ENCODE data around the gene SERPINA10.
"Not testable (repeated sequence)": the region's sequence is repeated elsewhere in the genome, so short reads cannot be mapped to it uniquely, and the experiment has no call there.

The SERPINA10 gene

DNA sequence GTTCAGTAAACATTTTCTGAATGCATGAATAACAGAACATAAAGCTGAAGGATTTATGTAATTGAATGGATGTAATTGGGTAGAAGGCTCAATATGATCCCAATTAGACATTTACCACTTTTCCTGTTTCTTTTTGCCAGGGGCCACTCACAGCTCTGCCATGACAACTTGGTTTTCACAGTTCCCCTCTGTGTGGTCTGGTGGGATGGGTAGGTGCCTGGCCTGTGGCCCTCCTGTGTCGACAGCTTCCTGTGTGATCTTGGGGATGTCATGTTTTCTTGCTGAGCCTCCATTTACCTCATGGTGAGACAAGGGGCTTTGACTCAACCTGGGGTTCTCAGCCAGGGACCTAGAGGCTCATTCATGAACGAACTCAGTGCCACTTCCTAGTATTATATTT lies 12.6 kb upstream of the SERPINA10 start:
- DNase-seq = no peak
- no peak for TF ChIP-seq POLR2A (IDR thresholded peaks at IDR 0.05; ENCODE audit: low read length)

DNA sequence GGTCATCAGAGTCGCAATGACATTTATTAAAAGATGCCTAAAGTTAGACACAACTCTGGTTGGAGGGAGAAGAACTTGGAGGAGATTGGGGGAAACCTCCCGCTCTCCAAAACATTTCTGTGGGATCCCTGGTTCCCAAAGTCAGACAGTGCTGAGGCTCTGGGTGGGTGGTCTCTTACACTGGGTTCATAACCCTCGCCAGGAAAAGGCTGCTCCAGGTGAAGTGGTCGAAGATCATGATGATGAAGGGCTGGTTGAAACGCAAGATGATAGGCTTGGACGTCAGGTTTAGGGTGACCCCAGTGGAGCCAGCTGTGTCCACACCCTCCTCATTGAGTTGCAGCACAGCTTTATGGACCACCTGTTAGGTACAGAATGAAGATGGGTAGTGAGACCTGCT lies 11.2 kb upstream of the SERPINA10 start:
- no peak for DNase-seq

DNA sequence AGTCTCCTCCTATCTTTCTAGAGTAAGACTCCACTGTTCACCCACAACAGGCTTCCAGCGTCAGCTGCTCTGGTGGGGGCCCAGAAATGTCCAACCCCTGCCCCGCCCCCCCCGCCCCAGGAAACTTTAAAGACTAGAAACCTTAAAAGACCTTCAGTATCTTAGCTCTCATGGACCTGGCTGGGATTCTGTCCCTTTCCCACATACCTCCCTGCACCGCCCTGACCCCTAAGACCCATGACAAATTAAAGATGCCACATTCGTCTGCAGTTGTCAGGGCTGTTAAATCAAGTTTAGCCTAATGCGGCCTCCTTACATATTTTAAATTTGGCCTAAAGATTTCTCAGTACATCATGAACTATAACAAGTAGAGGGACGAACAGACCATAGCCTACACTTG lies 10.0 kb upstream of the SERPINA10 start:
- DNase-seq = no peak
- TF ChIP-seq POLR2A (IDR thresholded peaks at IDR 0.05; ENCODE audit: low read length) (no peak), GATA1 (IDR thresholded peaks at IDR 0.05; ENCODE audit: low read depth, low read length) (no peak)

More for the DNA sequence above, 11.2 kb upstream of the SERPINA10 start:
- no peak for TF ChIP-seq GATA1 (IDR thresholded peaks at IDR 0.05; ENCODE audit: low read depth, low read length)
- no peak for TF ChIP-seq POLR2A (IDR thresholded peaks at IDR 0.05; ENCODE audit: low read length)

DNA sequence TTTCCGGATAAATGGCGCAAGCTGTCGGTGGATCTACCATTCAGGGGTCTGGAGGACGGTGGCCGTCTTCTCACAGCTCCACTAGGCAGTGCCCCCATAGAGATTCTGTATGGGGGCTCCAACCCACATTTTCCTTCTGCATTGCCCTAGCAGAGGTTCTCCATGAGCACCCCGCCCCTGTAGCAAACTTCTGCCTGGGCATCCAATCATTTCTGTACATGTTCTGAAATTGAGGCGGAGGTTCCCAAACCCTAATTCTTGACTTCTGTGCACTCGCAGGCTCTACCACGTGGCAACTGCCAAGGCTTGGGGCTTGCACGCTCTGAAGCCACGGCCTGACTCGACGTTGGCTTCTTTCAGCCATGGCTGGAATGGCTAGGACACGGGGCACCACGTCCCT lies 5.1 kb upstream of the SERPINA10 start:
- no peak for DNase-seq
- TF ChIP-seq POLR2A (IDR thresholded peaks at IDR 0.05; ENCODE audit: low read length) (no peak), GATA1 (IDR thresholded peaks at IDR 0.05; ENCODE audit: low read depth, low read length) (no peak)

DNA sequence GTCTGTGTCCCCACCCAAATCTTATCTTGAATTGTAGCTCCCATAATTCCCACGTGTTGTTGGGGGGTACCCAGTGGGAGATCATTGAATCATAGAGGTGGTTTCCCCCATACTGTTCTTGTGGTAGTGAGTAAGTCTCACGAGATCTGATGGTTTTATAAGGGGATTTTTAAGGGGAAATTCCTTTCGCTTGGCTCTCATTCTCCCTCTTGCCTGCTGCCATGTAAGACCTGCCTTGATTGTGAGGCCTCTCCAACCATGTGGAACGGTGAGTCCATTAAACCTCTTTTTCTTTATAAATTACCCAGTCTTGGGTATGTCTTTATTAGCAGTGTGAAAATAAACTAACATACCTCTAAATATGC lies 3.1 kb upstream of the SERPINA10 start:
- not testable (repeated sequence) for DNase-seq

DNA sequence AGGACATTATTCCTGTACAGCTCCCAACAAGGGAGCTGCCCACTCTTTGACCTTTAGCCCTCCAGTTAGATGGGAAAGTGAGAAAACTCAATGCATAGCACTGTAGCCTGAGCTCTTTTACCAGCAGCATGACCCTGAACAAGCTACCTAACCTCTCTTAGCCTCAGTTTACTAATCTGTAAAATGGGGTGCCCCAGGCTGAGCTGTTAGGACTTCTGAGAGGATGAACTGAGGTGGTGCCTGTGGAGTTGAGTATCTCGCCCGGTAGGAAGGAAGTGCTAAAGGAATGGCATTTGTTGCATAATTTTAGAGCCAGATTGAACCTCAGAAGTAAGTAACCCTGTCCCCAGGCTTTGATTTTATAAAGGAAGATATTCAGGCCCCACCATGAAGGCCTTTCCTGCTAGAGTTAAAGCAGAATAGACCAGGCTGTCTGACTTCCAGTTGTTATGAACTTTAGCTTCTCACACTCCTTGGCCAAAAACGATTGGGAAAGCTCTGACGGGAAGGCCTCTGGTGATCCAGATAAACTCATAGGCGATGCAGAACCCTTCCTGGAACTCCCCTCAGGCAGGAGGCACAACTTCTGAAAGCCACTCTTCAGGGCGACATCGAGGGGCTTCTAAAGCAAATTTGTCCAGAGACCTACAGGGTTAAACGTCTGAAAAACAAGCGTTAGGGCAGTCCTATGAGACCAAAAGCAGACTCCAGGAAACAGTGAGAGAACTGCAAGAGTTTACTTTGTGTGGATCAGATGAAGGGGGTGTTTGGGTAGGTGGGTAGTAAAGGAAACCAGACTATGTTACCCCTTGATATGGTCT lies 2.5 kb upstream of the SERPINA10 start:
- no peak for DNase-seq
- TF ChIP-seq GATA1 (IDR thresholded peaks at IDR 0.05; ENCODE audit: low read depth, low read length) = no peak

DNA sequence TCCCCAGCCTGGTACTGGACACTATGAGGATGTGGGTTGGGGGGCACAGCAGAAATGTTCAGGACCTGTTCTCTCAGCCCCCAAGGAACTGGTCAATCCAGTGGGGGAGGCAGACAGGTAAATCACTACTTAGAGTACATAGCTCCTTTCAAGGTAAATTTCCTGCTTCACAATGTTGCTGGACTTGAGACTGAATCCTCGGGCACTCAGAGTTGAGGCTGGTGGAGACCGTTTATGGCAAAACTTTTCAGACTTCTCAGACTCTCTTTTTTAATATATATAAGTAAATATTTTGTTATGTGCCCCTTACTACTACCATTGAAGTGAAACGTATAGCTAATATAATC lies 483 bp upstream of the SERPINA10 start:
- TF ChIP-seq GATA1 (IDR thresholded peaks at IDR 0.05; ENCODE audit: low read depth, low read length) (no peak), POLR2A (IDR thresholded peaks at IDR 0.05; ENCODE audit: low read length) (no peak)
- DNase-seq = no peak

DNA sequence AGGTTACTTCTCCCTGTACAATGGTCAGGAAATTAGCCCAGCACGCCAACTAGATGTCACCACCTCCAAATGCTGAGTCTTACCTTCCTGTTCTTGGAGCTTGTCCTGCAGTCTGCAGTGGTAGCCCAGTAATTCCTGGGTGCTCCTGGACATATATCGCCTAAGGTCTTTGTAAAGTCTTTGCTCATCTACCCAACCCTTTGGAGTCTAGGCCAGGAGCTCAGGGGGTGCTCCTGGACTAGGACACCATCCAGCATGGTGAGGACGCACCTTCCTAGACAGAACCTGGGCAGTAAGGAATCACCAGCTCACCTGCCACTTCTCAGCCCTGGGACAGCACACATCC lies 569 bp downstream of the SERPINA10 start:
- TF ChIP-seq POLR2A (IDR thresholded peaks at IDR 0.05; ENCODE audit: low read length) (no peak), GATA1 (IDR thresholded peaks at IDR 0.05; ENCODE audit: low read depth, low read length) (no peak)

DNA sequence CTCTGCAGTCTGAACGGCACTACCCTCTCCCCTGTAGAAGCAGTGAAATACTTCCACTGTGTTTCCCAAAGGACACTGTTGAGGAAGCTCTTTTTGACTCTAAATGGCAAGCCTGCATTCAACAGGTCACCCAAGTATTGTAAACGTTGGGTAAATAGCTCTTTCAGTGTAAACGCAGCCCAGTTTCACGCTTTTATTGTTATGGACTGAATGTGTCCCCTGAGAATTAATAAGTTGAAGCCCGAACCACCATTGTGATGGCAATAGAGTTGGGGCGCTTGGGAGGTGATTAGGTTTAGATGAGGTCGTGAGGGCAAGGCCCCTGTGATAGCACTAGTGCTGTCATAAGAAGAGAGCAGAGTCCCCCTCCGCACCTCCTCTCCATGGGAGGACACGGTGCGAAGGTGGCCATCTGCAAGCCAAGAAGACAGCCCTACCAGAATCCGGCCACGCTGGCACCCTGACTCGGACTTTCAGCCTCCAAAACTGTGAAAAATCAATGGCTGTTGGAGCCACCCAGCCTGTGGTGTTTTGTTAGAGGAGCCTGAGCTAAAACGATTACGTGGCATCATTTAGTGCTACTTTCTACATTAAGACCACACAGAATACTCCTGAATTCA lies 1.1 kb downstream of the SERPINA10 start:
- TF ChIP-seq POLR2A (IDR thresholded peaks at IDR 0.05; ENCODE audit: low read length) (no peak), GATA1 (IDR thresholded peaks at IDR 0.05; ENCODE audit: low read depth, low read length) (no peak)

More for the DNA sequence above, 569 bp downstream of the SERPINA10 start:
- DNase-seq = no peak

DNA sequence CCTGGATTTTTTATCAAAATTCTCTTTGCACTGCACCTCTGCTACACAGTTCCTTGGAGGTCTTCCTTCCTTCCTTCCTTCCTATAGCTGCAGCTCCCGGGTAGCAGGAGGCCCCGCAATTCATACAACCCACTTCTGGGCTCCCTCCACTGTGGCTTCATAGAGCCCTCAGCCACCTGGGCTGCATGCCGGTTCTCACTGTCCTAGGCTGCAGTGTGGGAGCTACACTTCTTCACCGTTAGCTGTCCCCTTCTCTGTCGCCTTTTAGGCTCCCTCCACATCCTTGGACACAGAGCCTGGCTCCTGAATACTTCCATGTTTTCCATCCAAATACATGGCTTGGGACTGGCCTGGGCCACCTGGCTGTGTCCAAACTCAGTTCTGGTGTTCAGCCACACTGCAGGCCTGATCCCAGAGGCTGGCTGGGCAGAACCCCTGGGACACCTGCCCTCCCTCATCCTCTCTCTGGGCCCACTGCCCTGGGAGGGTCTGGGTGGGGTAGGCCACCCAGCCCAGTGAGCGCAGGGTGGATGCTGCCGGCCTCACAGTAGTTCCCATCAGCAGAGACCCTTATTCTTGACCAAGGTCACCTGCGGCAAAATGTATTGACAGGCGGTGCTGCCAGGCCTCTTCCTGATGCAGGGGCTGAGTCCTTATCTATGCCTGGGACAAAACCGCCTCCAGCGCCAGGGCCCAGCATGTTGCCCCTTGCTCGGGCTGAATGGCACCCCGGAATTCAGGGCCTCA lies 1.7 kb downstream of the SERPINA10 start:
- no peak for DNase-seq
- TF ChIP-seq POLR2A (IDR thresholded peaks at IDR 0.05; ENCODE audit: low read length) = no peak
- TF ChIP-seq GATA1 (IDR thresholded peaks at IDR 0.05; ENCODE audit: low read depth, low read length) = no peak

More for the DNA sequence above, 1.1 kb downstream of the SERPINA10 start:
- no peak for DNase-seq

DNA sequence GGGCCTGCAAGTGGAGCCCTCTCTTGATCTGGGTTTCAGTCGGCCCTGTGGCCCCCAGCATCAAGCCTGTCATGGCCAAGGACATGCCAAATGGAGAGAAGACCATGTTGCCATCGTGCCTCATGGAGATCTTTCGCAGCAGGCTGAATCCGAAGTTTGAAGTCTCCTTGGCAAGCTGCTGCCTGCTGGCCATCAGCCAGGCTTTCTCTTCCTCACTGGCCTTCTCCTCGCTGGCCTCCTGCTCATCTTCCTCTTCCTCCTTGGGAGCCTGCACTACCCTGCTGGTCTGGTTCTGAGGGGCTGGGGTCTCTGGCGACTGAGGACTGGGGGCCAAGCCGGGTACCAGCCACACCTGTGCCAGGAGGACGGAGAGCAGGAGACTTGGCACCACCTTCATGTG lies 2.9 kb downstream of the SERPINA10 start:
- TF ChIP-seq GATA1 (IDR thresholded peaks at IDR 0.05; ENCODE audit: low read depth, low read length) (no peak), POLR2A (IDR thresholded peaks at IDR 0.05; ENCODE audit: low read length) (no peak)
- no peak for DNase-seq

DNA sequence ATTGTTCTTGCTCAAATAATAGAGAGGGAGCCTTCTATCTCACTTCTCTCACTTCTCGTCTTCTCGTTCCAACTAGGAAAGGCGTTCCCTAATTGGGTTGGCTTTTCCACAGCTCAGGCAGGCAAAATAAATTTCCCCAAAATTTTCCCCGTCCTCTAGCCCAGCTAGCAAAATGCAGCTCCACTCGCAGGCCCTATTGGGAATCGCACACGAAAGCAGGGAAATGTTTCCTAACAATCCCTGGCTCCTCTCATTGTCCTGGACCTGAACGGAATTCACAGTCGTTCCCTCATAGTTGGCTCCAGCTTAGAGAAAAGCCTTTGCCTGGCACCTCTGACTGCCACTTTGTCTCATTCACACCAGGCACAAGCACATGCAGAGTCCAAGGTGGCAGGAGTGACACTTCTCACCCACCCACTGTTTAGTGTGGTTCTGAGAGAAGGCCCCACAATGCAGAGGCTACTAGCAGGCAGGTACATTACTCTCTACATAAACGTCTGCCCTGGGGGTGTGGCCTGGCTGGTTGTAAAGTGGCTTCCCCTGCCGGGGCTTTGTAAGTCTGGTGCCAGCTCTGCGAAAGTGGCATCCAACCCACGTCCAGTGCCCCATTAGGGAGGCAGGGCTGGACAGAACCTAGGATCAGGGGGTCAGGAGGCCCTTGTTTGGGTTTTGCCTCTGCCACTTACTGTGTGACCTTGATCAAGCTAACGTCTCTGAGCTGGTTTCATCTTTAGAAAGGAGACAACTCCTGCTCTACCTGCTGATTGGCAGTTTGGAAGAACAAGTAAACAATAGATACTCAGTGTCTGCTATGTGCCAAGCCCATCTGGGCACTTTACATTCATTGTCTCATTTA lies 4.2 kb downstream of the SERPINA10 start:
- no peak for DNase-seq
- TF ChIP-seq POLR2A (IDR thresholded peaks at IDR 0.05; ENCODE audit: low read length) (no peak), GATA1 (IDR thresholded peaks at IDR 0.05; ENCODE audit: low read depth, low read length) (no peak)

DNA sequence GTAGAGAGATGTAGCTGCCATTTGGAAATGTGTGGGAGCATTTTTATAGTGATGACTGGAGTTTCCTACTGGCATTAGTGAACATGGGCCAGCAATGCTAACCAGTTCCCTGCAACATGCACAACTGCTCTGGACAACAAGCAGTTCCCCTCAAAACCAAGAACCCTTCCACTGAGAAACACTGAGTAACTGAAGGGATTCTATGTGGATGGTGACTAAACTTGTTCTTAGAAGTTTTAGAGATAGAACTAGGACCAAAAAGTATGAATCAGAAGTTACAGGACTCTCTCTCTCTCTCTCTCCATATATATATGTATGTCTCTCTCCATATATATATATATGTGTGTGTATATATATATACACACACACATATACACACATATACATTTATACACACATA lies 7.9 kb downstream of the SERPINA10 start:
- no peak for DNase-seq
- TF ChIP-seq POLR2A (IDR thresholded peaks at IDR 0.05; ENCODE audit: low read length) (no peak), GATA1 (IDR thresholded peaks at IDR 0.05; ENCODE audit: low read depth, low read length) (no peak)

DNA sequence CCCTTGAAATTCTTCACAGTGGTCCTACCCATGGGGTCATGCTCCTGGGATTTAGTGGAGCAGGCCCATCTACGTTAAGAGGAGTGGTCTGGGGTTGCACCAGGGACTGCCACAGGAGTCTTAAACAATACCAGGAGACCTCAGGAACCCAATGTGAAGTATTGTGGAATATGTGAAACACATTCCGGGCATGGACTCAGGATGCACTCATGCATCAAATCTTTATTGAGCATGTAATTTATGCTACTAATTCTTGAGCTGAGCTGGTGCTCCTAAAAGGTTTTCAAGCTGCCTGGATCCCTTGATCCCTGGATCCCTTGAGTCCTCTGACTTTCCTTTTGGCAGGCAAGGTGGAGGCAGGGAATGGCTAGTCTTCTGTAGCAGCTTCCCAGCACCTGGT lies 8.8 kb downstream of the SERPINA10 start:
- TF ChIP-seq GATA1 (IDR thresholded peaks at IDR 0.05; ENCODE audit: low read depth, low read length) = no peak
- no peak for TF ChIP-seq POLR2A (IDR thresholded peaks at IDR 0.05; ENCODE audit: low read length)
- DNase-seq = no peak

All from erythroblast (primary cell).